IMR-90 (cell line): Measurements from ENCODE around the gene PEX10. TPM values are rescaled to one million over a fixed set of nuclear protein-coding genes. Genes with fewer than 3 reads are reported as not detected.

Source experiments
- ATAC-seq: fragments of 200-7000 bp; cut with Tn5 transposase; 2 replicates; pipeline ENCODE4 v1.9.1; 2020; ENCODE audit warnings: low read depth, mild to moderate bottlenecking, moderate library complexity
- BruUV-seq: library from RNA; stranded (reverse); fragments of 400-500 nt; replicated peaks from 2 replicates; lab custom pipeline; 2021; lab: Mats Ljungman, UMichigan
- CTCF ChIA-PET: fragments of 300-600 bp; formaldehyde crosslinking; extraction: SDS; loops from one replicate; lab custom pipeline; 2021; ENCODE audit warnings: antibody characterized with exemption; lab: Yijun Ruan, JAX
- POLR2A ChIA-PET: fragments of 300-600 bp; sonication (Branson Sonifier 250); formaldehyde crosslinking; loops from one replicate; lab custom pipeline; 2022; ENCODE audit warnings: antibody characterized with exemption; ENCODE audit not compliant: unreplicated experiment; lab: Charles Lee
- DNase-seq: peaks from one replicate; pipeline ENCODE4 v3.0.0; 2013
- H2AFZ ChIP-seq: replicated peaks from 2 replicates; pipeline ENCODE3; 2013; ENCODE audit warnings: low read length, mild to moderate bottlenecking; ENCODE audit not compliant: poor library complexity
- H2AK5ac ChIP-seq: 2 replicates; pipeline ENCODE4 v1.6.1; 2013; ENCODE audit warnings: low read depth, low read length, inconsistent platforms
- H2AK9ac ChIP-seq: replicated peaks from 2 replicates; pipeline ENCODE3; 2013; ENCODE audit warnings: mild to moderate bottlenecking, low read depth, low read length, moderate library complexity; ENCODE audit not compliant: poor library complexity
- H2BK120ac ChIP-seq: 2 replicates; pipeline ENCODE4 v1.6.1; 2013; ENCODE audit warnings: low read depth, low read length, inconsistent platforms
- H2BK15ac ChIP-seq: 3 replicates; pipeline ENCODE4 v1.6.1; 2013; ENCODE audit warnings: low read depth, low read length, inconsistent platforms
- H2BK20ac ChIP-seq: 2 replicates; pipeline ENCODE4 v1.6.1; 2013; ENCODE audit warnings: low read depth, mild to moderate bottlenecking, inconsistent platforms, low read length, moderate library complexity
- H2BK5ac ChIP-seq: 2 replicates; pipeline ENCODE4 v1.6.1; 2013; ENCODE audit warnings: mild to moderate bottlenecking, low read depth, low read length, inconsistent platforms; ENCODE audit not compliant: poor library complexity, severe bottlenecking
- H3K14ac ChIP-seq: replicated peaks from 2 replicates; pipeline ENCODE4 v1.6.1; 2013; ENCODE audit warnings: low read depth, low read length, inconsistent platforms
- H3K18ac ChIP-seq: 2 replicates; pipeline ENCODE4 v1.6.1; 2013; ENCODE audit warnings: low read depth, low read length, control low read depth
- H3K23ac ChIP-seq: 2 replicates; pipeline ENCODE4 v1.6.1; 2013; ENCODE audit warnings: low read depth, low read length, inconsistent platforms
- H3K27ac ChIP-seq: 2 replicates; pipeline ENCODE4 v1.5.1; 2013; ENCODE audit warnings: mild to moderate bottlenecking, control low read depth, low read length; ENCODE audit not compliant: insufficient read depth
- H3K27me3 ChIP-seq: 2 replicates; pipeline ENCODE4 v1.6.1; 2013; ENCODE audit warnings: low read length; ENCODE audit not compliant: control insufficient read depth, insufficient read depth
- H3K36me3 ChIP-seq: 2 replicates; pipeline ENCODE4 v1.6.1; 2013; ENCODE audit warnings: low read length, mixed read lengths; ENCODE audit not compliant: control insufficient read depth, insufficient read depth
- H3K4ac ChIP-seq: 2 replicates; pipeline ENCODE4 v1.6.1; 2013; ENCODE audit warnings: low read depth, low read length, inconsistent platforms
- H3K4me1 ChIP-seq: 2 replicates; pipeline ENCODE4 v1.6.1; 2013; ENCODE audit warnings: low read length, mixed read lengths; ENCODE audit not compliant: control insufficient read depth, insufficient read depth
- H3K4me2 ChIP-seq: 2 replicates; pipeline ENCODE4 v1.6.1; 2013; ENCODE audit warnings: low read depth, mild to moderate bottlenecking, control low read depth, low read length, moderate library complexity
- H3K4me3 ChIP-seq: 2 replicates; pipeline ENCODE4 v1.5.1; 2013; ENCODE audit warnings: low read depth, mild to moderate bottlenecking, control low read depth, low read length, moderate library complexity; ENCODE audit not compliant: insufficient read depth
- H3K56ac ChIP-seq: 2 replicates; pipeline ENCODE4 v1.6.1; 2013; ENCODE audit warnings: low read length, inconsistent platforms; ENCODE audit not compliant: insufficient read depth; ENCODE audit errors: extremely low read depth
- H3K79me1 ChIP-seq, 2 experiments: 2 replicates each; pipeline ENCODE4 v1.6.1; 2013; ENCODE audit warnings: low read length in 2 of 2, inconsistent platforms in 1 of 2, low read depth in 1 of 2
- H3K9ac ChIP-seq: 2 replicates; pipeline ENCODE4 v1.6.1; 2013; ENCODE audit warnings: low read depth, low read length, control low read depth
- H3K9me1 ChIP-seq: 2 replicates; pipeline ENCODE4 v1.6.1; 2013; ENCODE audit warnings: low read length, inconsistent platforms; ENCODE audit not compliant: insufficient read depth
- H3K9me3 ChIP-seq: 2 replicates; pipeline ENCODE4 v1.6.1; 2013; ENCODE audit warnings: low read length; ENCODE audit not compliant: control insufficient read depth, insufficient read depth
- H4K20me1 ChIP-seq: 2 replicates; pipeline ENCODE4 v1.6.1; 2013; ENCODE audit warnings: low read length, inconsistent platforms; ENCODE audit not compliant: insufficient read depth
- H4K5ac ChIP-seq: 2 replicates; pipeline ENCODE4 v1.6.1; 2013; ENCODE audit warnings: mild to moderate bottlenecking, low read depth, low read length, control low read depth
- H4K8ac ChIP-seq, 2 experiments: 2 replicates each; pipeline ENCODE4 v1.6.1; 2013; ENCODE audit warnings: low read depth in 2 of 2, low read length in 2 of 2, control low read depth in 1 of 2, inconsistent platforms in 1 of 2
- H4K91ac ChIP-seq: 2 replicates; pipeline ENCODE4 v1.6.1; 2013; ENCODE audit warnings: low read depth, low read length, inconsistent platforms; ENCODE audit not compliant: insufficient read depth
- CTCF ChIP-seq: conservative IDR thresholded peaks from 2 replicates; pipeline ENCODE4 v1.5.1; 2012; ENCODE audit warnings: mild to moderate bottlenecking, low read depth, low read length, improper control_type of control experiment
- ELK1 ChIP-seq: fragments of 150-350 bp; IDR thresholded peaks from 2 replicates; pipeline ENCODE4 v1.6.1; 2016; ENCODE audit warnings: low read depth, mild to moderate bottlenecking, low read length, moderate library complexity, borderline replicate concordance
- MXI1 ChIP-seq: IDR thresholded peaks from 2 replicates; pipeline ENCODE4 v1.6.1; 2012; ENCODE audit warnings: low read depth, mild to moderate bottlenecking, low read length, moderate library complexity, borderline replicate concordance
- NFE2L2 ChIP-seq: fragments of 150-350 bp; IDR thresholded peaks from 2 replicates; pipeline ENCODE4 v1.6.1; 2016; ENCODE audit warnings: low read depth, mild to moderate bottlenecking, low read length
- RFX5 ChIP-seq: IDR thresholded peaks from 2 replicates; pipeline ENCODE4 v1.8.0; 2012; ENCODE audit warnings: low read depth, mild to moderate bottlenecking, low read length, moderate library complexity
- whole genome bisulfite sequencing, 2 experiments: methylation state at CpG; one replicate each; pipeline versions ENCODE4 v1.1.5 to v1.1.7; 2013; ENCODE audit warnings: missing lambda C conversion rate in 2 of 2; ENCODE audit not compliant: insufficient read length in 1 of 2; ENCODE audit errors: extremely low coverage in 2 of 2; 5-methylcytosine and 5-hydroxymethylcytosine counted together
- dilution Hi-C: fragments of 300-500 bp; cut with HindIII; formaldehyde crosslinking; loops from one replicate; pipeline ENCODE4 v1.14.3; 2018; ENCODE audit warnings: low sequenced_read_pairs; ENCODE audit not compliant: unreplicated experiment
- in situ Hi-C: fragments of 300-500 bp; cut with MboI; formaldehyde crosslinking; loops from 3 replicates; pipeline ENCODE4 v1.14.3; 2019; ENCODE audit warnings: low sequenced_read_pairs, inconsistent platforms, mixed read lengths
- intact Hi-C: fragments of 100-400 bp; cut with micrococcal nuclease; formaldehyde crosslinking; loops from 2 replicates; pipeline ENCODE4 v1.10.0; 2022
- polyA plus RNA-seq, 3 experiments: library from polyadenylated mRNA; depleted of rRNA; stranded (reverse); fragments of >200 nt; gene quantifications; 2 replicates each; pipeline ENCODE4 v1.2.3, GENCODE V29; 2012; ENCODE audit warnings: low replicate concordance in 1 of 3
- total RNA-seq: library from RNA; depleted of rRNA; stranded (reverse); fragments of >200 nt; gene quantifications from 2 replicates; pipeline ENCODE4 v1.2.3, GENCODE V29; 2012

PEX10 gene
- total and polyA plus RNA-seq, 2 of the 4 experiments (the other 2 are of a cell fraction), result 16.9 to 19.7 TPM

GRCh38 chr1:2376931-2377672 is 35.3 kb downstream of the PEX10 start:
- Histone ChIP-seq H3K79me1 (no peaks in the 10 kb centered on the region), H3K27me3 (no peaks in the 10 kb centered on the region), H4K5ac (no peak overlapping the region), H2AFZ (peak overlapping the region; percentile 21), H3K23ac (no peak overlapping the region), H2BK20ac (no peak overlapping the region), H2AK9ac (no peak overlapping the region), H3K27ac (no peak overlapping the region), H3K9me3 (no peaks in the 10 kb centered on the region), H2BK120ac (no peak overlapping the region), H3K14ac (no peak overlapping the region), H3K4me2 (no peak overlapping the region), H2BK5ac (no peak overlapping the region), H3K4me3 (no peak overlapping the region), H3K9ac (no peak overlapping the region), H3K9me1 (no peaks in the 10 kb centered on the region), H3K56ac (no peak overlapping the region), H4K8ac (no peak overlapping the region), H3K4me1 (no peaks in the 10 kb centered on the region), H3K4ac (no peak overlapping the region), H3K36me3 (no peaks in the 10 kb centered on the region), H3K18ac (no peak overlapping the region), H4K91ac (no peak overlapping the region), H4K20me1 (no peaks in the 10 kb centered on the region; the same call in 1 of the 2 replicates), H2BK15ac (no peak overlapping the region), H2AK5ac (no peak overlapping the region)
- POLR2A ChIA-PET, result no interaction called here
- DNase-seq (no peak), ATAC-seq (no peak)
- WGBS, 2 experiments, result 77% methylated on average over 5 of the region's 25 CpGs; no CpG with 5 or more reads in 1 of the 2 experiments
- no TSS peak for BruUV-seq
- dilution Hi-C loops (no loop called here), in situ Hi-C loops (no loop called here), intact Hi-C loops (no loop called here)
- CTCF ChIA-PET, result no interaction called here
- no peak for TF ChIP-seq ELK1
- no peak for TF ChIP-seq CTCF
- no peak for TF ChIP-seq RFX5
- TF ChIP-seq NFE2L2, result no peak
- no peak for TF ChIP-seq MXI1
